HEK293T (cell line): ENCODE data around the gene HOPX.

Experiments used
- CTCF ChIA-PET: fragments of 350-600 bp; formaldehyde crosslinking; extraction: SDS; loops from one replicate; lab custom pipeline; 2021; ENCODE audit warnings: antibody characterized with exemption, inconsistent platforms; lab: Yijun Ruan, JAX
- POLR2A ChIA-PET: fragments of 350-600 bp; formaldehyde crosslinking; extraction: SDS; loops from one replicate; lab custom pipeline; 2020; ENCODE audit warnings: antibody characterized with exemption, inconsistent platforms; lab: Yijun Ruan, JAX
- DNase-seq: peaks from one replicate; pipeline ENCODE4 v3.0.0; 2012; ENCODE audit warnings: mixed read lengths; ENCODE audit errors: extremely low spot score
- ARNT ChIP-seq: fragments of 450-650 bp; IDR thresholded peaks from 2 replicates; pipeline ENCODE4 v1.6.1; 2017; ENCODE audit warnings: mild to moderate bottlenecking
- BHLHE40 ChIP-seq: fragments of 450-650 bp; IDR thresholded peaks from 2 replicates; pipeline ENCODE4 v1.6.1; 2016; ENCODE audit warnings: mild to moderate bottlenecking, moderate library complexity, borderline replicate concordance
- CTBP1 ChIP-seq: fragments of 450-650 bp; IDR thresholded peaks from 2 replicates; pipeline ENCODE4 v1.6.1; 2016; ENCODE audit warnings: borderline replicate concordance
- ELF4 ChIP-seq: fragments of 450-650 bp; IDR thresholded peaks from 2 replicates; pipeline ENCODE4 v1.6.1; 2017; ENCODE audit warnings: antibody characterized with exemption
- FOXA1 ChIP-seq: fragments of 450-650 bp; IDR thresholded peaks from 2 replicates; pipeline ENCODE4 v1.6.1; 2016; ENCODE audit warnings: mild to moderate bottlenecking
- FOXK2 ChIP-seq: fragments of 450-650 bp; IDR thresholded peaks from 2 replicates; pipeline ENCODE4 v1.6.1; 2016; ENCODE audit warnings: mild to moderate bottlenecking
- FOXM1 ChIP-seq: fragments of 450-650 bp; IDR thresholded peaks from 2 replicates; pipeline ENCODE4 v1.6.1; 2017; ENCODE audit warnings: mild to moderate bottlenecking, borderline replicate concordance
- HDGF ChIP-seq: fragments of 450-650 bp; IDR thresholded peaks from 2 replicates; pipeline ENCODE4 v1.6.1; 2017; ENCODE audit warnings: antibody characterized with exemption, borderline replicate concordance
- L3MBTL2 ChIP-seq: fragments of 450-650 bp; conservative IDR thresholded peaks from 2 replicates; pipeline ENCODE4 v1.6.1; 2016; ENCODE audit warnings: mild to moderate bottlenecking
- LEF1 ChIP-seq: fragments of 450-650 bp; IDR thresholded peaks from 2 replicates; pipeline ENCODE4 v1.6.1; 2017; ENCODE audit warnings: mild to moderate bottlenecking, borderline replicate concordance
- NFRKB ChIP-seq: fragments of 450-650 bp; IDR thresholded peaks from 2 replicates; pipeline ENCODE4 v1.6.1; 2016; ENCODE audit warnings: mild to moderate bottlenecking, moderate library complexity
- SP1 ChIP-seq: fragments of 450-650 bp; IDR thresholded peaks from 2 replicates; pipeline ENCODE4 v1.6.1; 2017
- SUZ12 ChIP-seq: fragments of 450-650 bp; IDR thresholded peaks from 2 replicates; pipeline ENCODE4 v1.6.1; 2016; ENCODE audit warnings: mild to moderate bottlenecking
- TARDBP ChIP-seq: fragments of 450-650 bp; IDR thresholded peaks from 2 replicates; pipeline ENCODE4 v1.6.1; 2016
- ZNF384 ChIP-seq: fragments of 450-650 bp; IDR thresholded peaks from 2 replicates; pipeline ENCODE4 v1.6.1; 2016
- TF ChIP-seq, protein P1 (sequence below): fragments of 450-650 bp; IDR thresholded peaks from 2 replicates; pipeline ENCODE4 v1.6.1; 2016

Gene HOPX

DNA sequence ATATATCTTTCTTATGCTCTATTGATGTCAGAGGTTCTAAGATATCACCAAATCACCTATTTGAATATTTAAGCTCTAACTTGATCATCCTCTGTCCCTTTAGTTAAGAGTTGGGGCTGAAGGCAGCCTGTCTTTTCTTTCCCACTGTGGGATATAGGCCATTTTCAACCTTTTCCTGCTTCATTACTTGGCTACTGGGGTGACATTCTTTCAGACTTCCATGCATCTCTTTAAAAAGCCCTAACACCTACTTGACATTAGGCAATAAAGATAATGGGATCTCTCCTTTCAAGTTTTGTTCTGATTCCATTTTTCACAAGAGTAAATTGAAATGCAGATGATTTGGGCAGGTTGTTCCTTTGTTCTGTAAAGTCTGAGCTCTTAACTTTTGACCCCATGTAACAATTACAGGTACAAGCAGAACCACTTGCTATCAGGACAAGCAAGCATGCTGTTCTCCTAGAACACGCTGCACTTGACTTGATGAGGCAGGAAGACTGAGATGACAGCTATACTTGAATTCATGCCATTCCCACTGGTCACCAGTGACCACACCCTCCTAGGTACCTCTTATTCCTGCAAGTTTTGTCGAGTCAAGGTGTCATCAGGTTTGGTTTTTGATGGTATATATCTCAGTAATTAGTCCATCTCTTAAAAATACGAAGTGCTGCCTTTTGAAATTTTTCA is 18.2 kb downstream of the HOPX start:
- ChIA-PET CTCF (no interaction called here), POLR2A (no interaction called here)
- DNase-seq = no peak
- no peak for TF ChIP-seq LEF1
- TF ChIP-seq SUZ12 = no peak
- TF ChIP-seq, protein P1, sequence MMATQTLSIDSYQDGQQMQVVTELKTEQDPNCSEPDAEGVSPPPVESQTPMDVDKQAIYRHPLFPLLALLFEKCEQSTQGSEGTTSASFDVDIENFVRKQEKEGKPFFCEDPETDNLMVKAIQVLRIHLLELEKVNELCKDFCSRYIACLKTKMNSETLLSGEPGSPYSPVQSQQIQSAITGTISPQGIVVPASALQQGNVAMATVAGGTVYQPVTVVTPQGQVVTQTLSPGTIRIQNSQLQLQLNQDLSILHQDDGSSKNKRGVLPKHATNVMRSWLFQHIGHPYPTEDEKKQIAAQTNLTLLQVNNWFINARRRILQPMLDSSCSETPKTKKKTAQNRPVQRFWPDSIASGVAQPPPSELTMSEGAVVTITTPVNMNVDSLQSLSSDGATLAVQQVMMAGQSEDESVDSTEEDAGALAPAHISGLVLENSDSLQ = no peak
- no peak for TF ChIP-seq FOXM1
- TF ChIP-seq FOXK2 = no peak
- TF ChIP-seq ELF4 = no peak
- TF ChIP-seq CTBP1 = no peak
- TF ChIP-seq ZNF384 = no peak
- TF ChIP-seq NFRKB = no peak
- TF ChIP-seq FOXA1 = no peak

DNA sequence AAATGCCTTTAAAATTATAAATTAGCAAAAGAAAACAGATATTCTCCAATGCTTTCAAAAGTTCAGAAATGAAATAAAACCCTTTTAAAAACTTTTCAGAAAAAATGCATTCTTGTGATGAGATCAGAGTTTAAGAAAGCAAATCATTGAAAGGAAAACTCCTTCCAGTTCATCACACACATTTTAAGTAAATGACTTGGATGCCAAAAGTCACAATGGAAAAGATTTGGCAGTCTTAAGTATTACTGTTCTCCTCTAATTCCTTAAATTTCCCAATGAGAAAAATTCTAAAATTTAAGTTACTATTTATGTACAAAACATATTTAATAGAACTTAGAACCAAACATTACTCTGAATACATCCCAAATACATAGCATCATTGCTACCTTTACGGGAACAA is 21.1 kb downstream of the HOPX start:
- POLR2A ChIA-PET = no interaction called here
- CTCF ChIA-PET = no interaction called here
- DNase-seq = no peak
- no peak for TF ChIP-seq L3MBTL2
- TF ChIP-seq SUZ12 = no peak
- TF ChIP-seq, protein P1 = no peak
- TF ChIP-seq ARNT = no peak
- no peak for TF ChIP-seq HDGF
- TF ChIP-seq BHLHE40 = no peak
- TF ChIP-seq FOXK2 = no peak
- TF ChIP-seq TARDBP = no peak
- no peak for TF ChIP-seq SP1
- no peak for TF ChIP-seq CTBP1

DNA sequence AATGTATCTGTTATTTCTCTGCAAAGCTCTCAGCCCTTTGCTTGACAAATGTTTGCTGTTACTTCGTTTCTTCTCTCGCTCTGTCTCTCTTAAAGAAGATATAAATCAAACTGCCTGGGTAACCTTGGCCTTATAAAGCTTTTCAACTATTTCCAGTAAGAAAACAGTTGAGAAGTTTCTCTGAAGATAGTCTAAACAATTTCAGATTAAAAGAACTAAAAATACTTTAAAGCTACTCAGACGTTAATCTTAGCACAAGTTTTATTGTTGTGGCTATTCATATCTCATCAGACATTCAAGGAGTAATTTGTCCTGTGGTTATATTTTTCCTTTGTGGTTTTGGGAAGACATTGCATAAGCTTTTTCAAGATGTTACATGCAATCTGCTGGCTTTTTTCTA is 22.6 kb downstream of the HOPX start:
- no peak for TF ChIP-seq ELF4
- TF ChIP-seq FOXM1 = no peak
- TF ChIP-seq ZNF384 = no peak
- no peak for TF ChIP-seq SP1
- no peak for TF ChIP-seq LEF1
- TF ChIP-seq FOXA1 = no peak
- no peak for TF ChIP-seq BHLHE40
- TF ChIP-seq FOXK2 = no peak
- TF ChIP-seq, protein P1 = no peak
- TF ChIP-seq L3MBTL2 = no peak
- CTCF ChIA-PET = no interaction called here
- no peak for DNase-seq
- POLR2A ChIA-PET = no interaction called here

DNA sequence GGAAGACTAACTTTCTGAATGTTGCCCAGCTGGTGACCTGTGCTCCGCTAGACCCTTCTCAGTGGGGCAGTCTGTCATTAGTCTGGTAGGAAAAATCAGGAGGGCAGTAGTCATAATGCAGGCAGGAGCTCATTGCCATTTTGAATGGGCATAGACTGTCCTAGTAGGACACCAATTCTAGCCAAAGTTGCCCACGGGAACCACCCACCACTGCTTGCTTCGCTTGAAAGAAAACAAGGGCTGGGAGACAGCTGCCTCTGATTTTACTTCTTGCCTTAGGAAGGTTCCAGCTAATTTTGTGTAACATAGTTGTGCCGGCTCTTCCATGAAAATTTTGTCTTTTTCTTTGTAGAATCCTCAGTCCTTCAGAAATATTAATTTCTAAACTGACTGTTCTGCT is 23.3 kb downstream of the HOPX start:
- DNase-seq = no peak
- TF ChIP-seq HDGF = no peak
- TF ChIP-seq L3MBTL2 = no peak
- TF ChIP-seq ELF4 = no peak
- no peak for TF ChIP-seq TARDBP
- TF ChIP-seq ZNF384 = no peak
- no peak for TF ChIP-seq ARNT
- no peak for TF ChIP-seq FOXM1
- no peak for TF ChIP-seq SP1
- no peak for TF ChIP-seq LEF1
- no peak for TF ChIP-seq SUZ12
- TF ChIP-seq CTBP1 = no peak
- TF ChIP-seq FOXA1 = no peak
- TF ChIP-seq NFRKB = no peak
- TF ChIP-seq, protein P1 = no peak
- ChIA-PET POLR2A (no interaction called here), CTCF (interaction anchor here (1.2 kb wide), 1 partner anchor 156 kb away, joined by 3 read pairs; no protein-coding TSS in a partner anchor)

DNA sequence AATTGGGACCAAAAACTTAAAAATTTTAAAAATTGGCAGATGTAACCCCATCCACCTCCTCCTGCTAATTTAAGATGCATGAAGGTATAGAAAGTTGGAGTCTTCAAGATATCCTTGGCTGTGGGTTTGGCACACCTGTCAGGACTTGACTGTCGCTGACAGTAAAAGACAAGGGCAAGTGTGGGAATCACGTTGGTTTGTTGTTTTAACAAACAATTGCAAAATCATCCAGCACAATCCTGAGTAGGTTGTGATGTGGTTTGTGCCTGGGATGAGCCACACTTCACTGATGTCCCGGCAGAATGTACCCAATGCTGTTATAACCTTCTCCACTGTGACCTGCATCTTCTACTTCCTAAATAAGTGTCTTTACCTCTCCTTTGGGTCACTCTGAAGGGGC is 24.0 kb downstream of the HOPX start:
- DNase-seq = no peak
- POLR2A ChIA-PET = no interaction called here

More for the DNA sequence above, 24.0 kb downstream of the HOPX start:
- CTCF ChIA-PET = interaction anchor here (1.2 kb wide), 1 partner anchor 157 kb away, joined by 3 read pairs; no protein-coding TSS in a partner anchor
- TF ChIP-seq NFRKB (no peak), ELF4 (no peak), ZNF384 (no peak), CTBP1 (no peak), SP1 (no peak), TARDBP (no peak), FOXM1 (no peak), SUZ12 (no peak)
- TF ChIP-seq, protein P1 = no peak
